B cell (primary cell): ENCODE measurements around the gene SDK1.

Experiments used
- CTCF ChIP-seq: fragments of 200-600 bp; IDR thresholded peaks from one replicate; pipeline ENCODE4 v1.8.0; 2022; ENCODE audit warnings: antibody characterized with exemption, mild to moderate bottlenecking
- EZH2 ChIP-seq: IDR thresholded peaks from 2 replicates; pipeline ENCODE4 v1.6.1; 2012; ENCODE audit warnings: borderline replicate concordance, low read depth, mild to moderate bottlenecking, moderate library complexity, low read length; ENCODE audit not compliant: insufficient read depth, poor library complexity, severe bottlenecking

GRCh38 chr7:4211261-4211660, 910.2 kb downstream of the SDK1 start:
- TF ChIP-seq CTCF (no peak), EZH2 (no peak)
